Measurements from ENCODE around the gene SLC6A9. TPM values are rescaled to one million over a fixed set of nuclear protein-coding genes. Genes with fewer than 3 reads are reported as not detected.

SLC6A9 gene
- total and polyA plus RNA-seq, 2 of the 8 experiments (the other 6 are each of a cell fraction or from before 2014, with no cell fraction given): 20.2 to 24.2 TPM

DNA sequence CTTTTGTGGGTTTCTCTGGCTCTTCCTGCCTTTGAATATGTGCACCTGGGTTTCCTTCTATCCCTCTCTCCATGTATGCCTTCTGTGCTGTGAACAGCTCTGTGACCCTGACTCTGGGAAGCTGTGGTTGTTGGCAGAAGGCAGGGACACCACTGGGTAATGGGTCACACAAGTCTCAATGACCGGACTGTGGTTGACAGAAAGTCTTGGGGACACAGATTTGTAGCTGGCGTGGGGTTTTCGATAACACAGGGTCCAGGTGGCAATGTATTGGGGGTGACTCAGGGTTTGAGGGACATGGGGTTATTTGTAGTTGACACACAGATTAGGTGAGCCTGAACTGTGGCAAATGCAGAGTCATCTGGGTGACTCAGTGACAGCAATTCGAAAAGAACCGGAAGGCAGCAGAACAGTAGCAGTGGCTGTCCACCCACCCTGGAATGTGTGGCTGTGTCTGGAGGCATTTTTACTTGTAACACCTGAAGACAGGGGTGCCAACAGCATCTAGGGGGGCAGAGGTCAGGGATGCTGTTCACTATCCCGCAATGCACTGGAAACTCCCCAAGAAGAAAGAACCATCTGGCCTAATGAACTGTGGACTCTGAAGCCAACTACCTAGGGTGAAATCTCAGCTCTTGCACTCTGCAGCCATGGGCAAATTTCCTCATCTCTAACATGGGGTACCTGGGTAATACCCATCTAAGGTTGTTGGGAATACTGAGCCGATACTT lies 13.0 kb upstream of the SLC6A9 start:
- Histone ChIP-seq H3K14ac (ENCODE audit: insufficient read length) (no peak overlapping the region), H3K4me1 (replicated peaks in 1 of 4; ENCODE audit: control insufficient read depth in 3 of 4, insufficient read depth in 4 of 4, low read length in 3 of 4) (peaks cover 0 to 3% (median 2%) of the 10 kb centered on the region in 4 experiments; a peak in 4 of 7 replicates), H4K8ac (ENCODE audit: extremely low read depth, insufficient read depth, low read length) (no peak overlapping the region), H3K56ac (replicated peaks; ENCODE audit: insufficient read length, low read depth, low read length) (no peak overlapping the region), H3K4me3 (ENCODE audit: extremely low read depth in 1 of 4, insufficient read depth in 2 of 4, low read depth in 3 of 4, low read length in 4 of 4) (no peak overlapping the region), H4K91ac (replicated peaks; ENCODE audit: insufficient read length, low read length) (no peak overlapping the region), H2BK5ac (ENCODE audit: low read depth, low read length) (no peak overlapping the region), H3K4me2 (ENCODE audit: insufficient read depth in 1 of 2, low read depth in 2 of 2, low read length in 2 of 2) (no peak overlapping the region), H4K20me1 (replicated peaks in 1 of 2; ENCODE audit: control insufficient read depth in 1 of 2, insufficient read depth in 2 of 2, low read length in 2 of 2) (no peaks in the 10 kb centered on the region), H3K27me3 (replicated peaks in 1 of 4; ENCODE audit: control insufficient read depth in 3 of 4, extremely low read depth in 1 of 4, insufficient read depth in 3 of 4, low read length in 3 of 4) (peaks cover 0 to 5% (median 0%) of the 10 kb centered on the region in 4 experiments; a peak in 3 of 7 replicates), H2BK20ac (ENCODE audit: low read length) (no peak overlapping the region), H3K4ac (replicated peaks; ENCODE audit: insufficient read length, low read depth, low read length) (no peak overlapping the region), H3K27ac (ENCODE audit: low read depth, low read length) (no peak overlapping the region), H3K9ac (replicated peaks in 1 of 4; ENCODE audit: extremely low read depth in 1 of 4, low read depth in 3 of 4, low read length in 3 of 4) (no peak overlapping the region), H3K9me3 (ENCODE audit: insufficient read depth in 2 of 2, low read depth in 1 of 2, low read length in 1 of 2) (no peaks in the 10 kb centered on the region), H4K5ac (ENCODE audit: insufficient read length, low read depth, low read length) (no peak overlapping the region), H2BK12ac (ENCODE audit: low read depth, low read length) (no peak overlapping the region), H3K79me1 (ENCODE audit: low read depth, low read length) (no peaks in the 10 kb centered on the region), H3K36me3 (ENCODE audit: control insufficient read depth in 2 of 4, insufficient read depth in 4 of 4, low read length in 3 of 4) (no peaks in the 10 kb centered on the region), H3K23me2 (ENCODE audit: low read depth, low read length) (no peaks in the 10 kb centered on the region), H2AFZ (ENCODE audit: low read length) (no peak overlapping the region), H3K23ac (ENCODE audit: insufficient read length) (no peak overlapping the region), H2AK5ac (ENCODE audit: low read depth, low read length) (no peak overlapping the region), H2BK15ac (ENCODE audit: low read length) (no peak overlapping the region), H3K18ac (ENCODE audit: extremely low read depth, low read length) (no peak overlapping the region), H3K79me2 (ENCODE audit: control insufficient read depth in 1 of 2, insufficient read depth in 2 of 2, low read length in 2 of 2) (no peaks in the 10 kb centered on the region), H2BK120ac (replicated peaks; ENCODE audit: low read depth, low read length) (no peak overlapping the region)
- CTCF ChIA-PET (ENCODE audit: partially characterized antibody): interaction anchor here (1.1 to 16.4 kb wide), 6 partner anchors 10 to 280 kb away, joined by 3 to 478 read pairs (median 16); partner anchors contain the start of genes ARTN, CCDC24 and SLC6A9
- FAIRE-seq (no peak), DNase-seq (ENCODE audit: low read depth in 1 of 2, low spot score in 2 of 2) (no peak)
- POLR2A ChIA-PET (ENCODE audit: partially characterized antibody): interaction anchor here (0.6 to 3.9 kb wide), 9 partner anchors 10 to 1278 kb away, joined by 3 to 18 read pairs (median 4); partner anchors contain the start of genes CCDC24 and SLC6A9
- WGBS, 2 experiments (ENCODE audit: extremely low coverage in 1 of 2, insufficient coverage in 1 of 2, insufficient read length in 1 of 2, insufficient replicate concordance in 2 of 2, low coverage in 1 of 2, low lambda C conversion rate in 2 of 2, missing lambda C conversion rate in 1 of 2): 94% methylated on average over 7 of the region's 7 CpGs; no CpG with 5 or more reads in 1 of the 2 experiments
- TF ChIP-seq CTBP2 (IDR thresholded peaks at IDR 0.05; ENCODE audit: borderline replicate concordance, insufficient read depth, insufficient read length, low read length): no peak
- no peak for TF ChIP-seq CEBPB (IDR thresholded peaks at IDR 0.05; ENCODE audit: low read depth, low read length)

Measured in H1 (cell line).